A549 (cell line): ENCODE measurements around the gene SSH3.

Experiments used
- JUNB ChIP-seq: fragments of >200 bp; sonication (Bioruptor Twin); formaldehyde crosslinking; IDR thresholded peaks from 2 replicates; pipeline ENCODE4 v1.6.1; 2016
- POLR2A ChIP-seq: IDR thresholded peaks from 2 replicates; pipeline ENCODE4 v1.6.1; 2012; ENCODE audit warnings: mild to moderate bottlenecking, low read length

GRCh38 chr11:67255353-67255752 lies 48.0 kb upstream of the SSH3 start:
- TF ChIP-seq POLR2A = no peak
- TF ChIP-seq JUNB = no peak
